ENCODE results near the gene GRK1.

The GRK1 gene

DNA sequence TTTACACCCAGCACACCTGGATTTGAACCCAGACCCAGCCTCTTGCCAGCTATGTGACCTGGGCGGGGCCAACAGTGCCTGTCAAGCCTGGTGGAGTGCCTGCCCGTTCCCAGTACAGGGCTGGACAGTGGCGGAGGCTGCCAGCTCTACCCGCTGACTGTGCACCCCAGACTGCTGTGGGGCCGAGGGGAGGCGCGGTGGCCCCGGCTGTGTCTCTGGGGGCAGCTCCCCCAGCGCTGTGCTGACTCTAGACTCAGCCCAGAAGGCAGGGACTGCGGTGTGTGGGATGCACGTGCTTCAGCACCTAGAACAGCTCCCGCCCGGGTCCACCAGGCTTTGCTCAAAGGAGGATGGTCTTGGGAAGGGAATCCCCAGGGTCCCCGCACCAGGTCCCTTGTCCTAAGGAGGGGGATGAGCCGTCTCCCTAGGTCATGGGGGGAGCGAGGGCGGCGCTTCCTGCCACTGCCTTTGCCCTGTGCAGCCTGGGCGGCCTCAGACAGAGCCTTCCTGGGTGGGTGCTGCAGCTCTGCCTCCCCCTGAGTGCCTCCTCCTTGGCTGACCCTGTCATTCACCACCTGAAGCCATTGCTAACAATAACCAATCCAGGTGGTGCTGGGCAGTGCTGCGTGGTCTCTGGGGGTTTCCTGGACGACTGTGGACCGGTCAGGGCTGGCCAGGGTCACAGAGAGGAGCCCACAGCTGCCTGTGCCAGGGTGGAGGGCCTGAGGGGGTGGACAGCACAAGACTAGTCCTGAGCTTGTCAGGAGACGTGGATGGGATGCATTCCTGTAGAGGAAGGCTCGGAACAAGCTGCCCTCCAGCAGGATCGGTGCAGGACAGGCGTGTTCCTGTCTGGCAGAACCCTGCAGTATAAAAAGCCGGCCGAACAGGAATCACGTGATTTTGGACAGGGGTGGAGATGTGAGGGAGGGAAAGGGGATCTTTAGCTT is 110.6 kb downstream of the GRK1 start:
- Histone ChIP-seq H3K4me3 (ENCODE audit: low read depth, low read length) (no peak overlapping the region), H3K9me3 (ENCODE audit: control insufficient read depth, insufficient read depth, low read depth, low read length) (no peaks in the 10 kb centered on the region), H3K4me1 (ENCODE audit: control insufficient read depth, insufficient read depth, low read length) (no peaks in the 10 kb centered on the region), H3K27ac (ENCODE audit: extremely low read depth, low read depth, low read length) (no peak overlapping the region), H3K36me3 (ENCODE audit: control insufficient read depth in 2 of 2, insufficient read depth in 1 of 2, low read length in 2 of 2) (no peaks in the 10 kb centered on the region)
- CTCF ChIA-PET: interaction anchor here (0.7 kb wide), 1 partner anchor 34 kb away, joined by 4 read pairs; no protein-coding TSS in a partner anchor
- POLR2A ChIA-PET: interaction anchor here (0.7 kb wide), 1 partner anchor 43 kb away, joined by 4 read pairs; no protein-coding TSS in a partner anchor
- TF ChIP-seq ZBTB7A (tag by site-specific recombination; IDR thresholded peaks at IDR 0.05; ENCODE audit: low read depth) (no peak), ZXDB (tag by site-specific recombination; IDR thresholded peaks at IDR 0.05) (no peak), ZNF776 (tag by site-specific recombination; IDR thresholded peaks at IDR 0.05; ENCODE audit: borderline replicate concordance) (no peak), KLF10 (tag by site-specific recombination; IDR thresholded peaks at IDR 0.05) (no peak), ZNF335 (tag by site-specific recombination; conservative IDR thresholded peaks at IDR 0.05) (no peak), ZNF132 (tag by site-specific recombination; IDR thresholded peaks at IDR 0.05; ENCODE audit: borderline replicate concordance) (no peak)
- TF ChIP-seq, protein P1, sequence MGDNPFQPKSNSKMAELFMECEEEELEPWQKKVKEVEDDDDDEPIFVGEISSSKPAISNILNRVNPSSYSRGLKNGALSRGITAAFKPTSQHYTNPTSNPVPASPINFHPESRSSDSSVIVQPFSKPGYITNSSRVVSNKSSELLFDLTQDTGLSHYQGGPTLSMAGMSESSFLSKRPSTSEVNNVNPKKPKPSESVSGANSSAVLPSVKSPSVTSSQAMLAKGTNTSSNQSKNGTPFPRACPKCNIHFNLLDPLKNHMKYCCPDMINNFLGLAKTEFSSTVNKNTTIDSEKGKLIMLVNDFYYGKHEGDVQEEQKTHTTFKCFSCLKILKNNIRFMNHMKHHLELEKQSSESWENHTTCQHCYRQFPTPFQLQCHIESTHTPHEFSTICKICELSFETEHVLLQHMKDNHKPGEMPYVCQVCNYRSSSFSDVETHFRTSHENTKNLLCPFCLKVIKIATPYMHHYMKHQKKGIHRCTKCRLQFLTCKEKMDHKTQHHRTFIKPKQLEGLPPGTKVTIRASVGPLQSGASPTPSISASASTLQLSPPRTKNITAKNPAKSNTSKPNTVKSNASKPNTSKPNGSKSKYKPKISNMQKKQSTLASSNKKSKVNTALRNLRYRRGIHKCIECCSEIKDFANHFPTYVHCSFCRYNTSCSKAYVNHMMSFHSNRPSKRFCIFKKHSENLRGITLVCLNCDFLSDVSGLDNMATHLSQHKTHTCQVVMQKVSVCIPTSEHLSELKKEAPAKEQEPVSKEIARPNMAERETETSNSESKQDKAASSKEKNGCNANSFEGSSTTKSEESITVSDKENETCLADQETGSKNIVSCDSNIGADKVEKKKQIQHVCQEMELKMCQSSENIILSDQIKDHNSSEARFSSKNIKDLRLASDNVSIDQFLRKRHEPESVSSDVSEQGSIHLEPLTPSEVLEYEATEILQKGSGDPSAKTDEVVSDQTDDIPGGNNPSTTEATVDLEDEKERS (tag by site-specific recombination; IDR thresholded peaks at IDR 0.05): no peak
- TF ChIP-seq, protein P2, sequence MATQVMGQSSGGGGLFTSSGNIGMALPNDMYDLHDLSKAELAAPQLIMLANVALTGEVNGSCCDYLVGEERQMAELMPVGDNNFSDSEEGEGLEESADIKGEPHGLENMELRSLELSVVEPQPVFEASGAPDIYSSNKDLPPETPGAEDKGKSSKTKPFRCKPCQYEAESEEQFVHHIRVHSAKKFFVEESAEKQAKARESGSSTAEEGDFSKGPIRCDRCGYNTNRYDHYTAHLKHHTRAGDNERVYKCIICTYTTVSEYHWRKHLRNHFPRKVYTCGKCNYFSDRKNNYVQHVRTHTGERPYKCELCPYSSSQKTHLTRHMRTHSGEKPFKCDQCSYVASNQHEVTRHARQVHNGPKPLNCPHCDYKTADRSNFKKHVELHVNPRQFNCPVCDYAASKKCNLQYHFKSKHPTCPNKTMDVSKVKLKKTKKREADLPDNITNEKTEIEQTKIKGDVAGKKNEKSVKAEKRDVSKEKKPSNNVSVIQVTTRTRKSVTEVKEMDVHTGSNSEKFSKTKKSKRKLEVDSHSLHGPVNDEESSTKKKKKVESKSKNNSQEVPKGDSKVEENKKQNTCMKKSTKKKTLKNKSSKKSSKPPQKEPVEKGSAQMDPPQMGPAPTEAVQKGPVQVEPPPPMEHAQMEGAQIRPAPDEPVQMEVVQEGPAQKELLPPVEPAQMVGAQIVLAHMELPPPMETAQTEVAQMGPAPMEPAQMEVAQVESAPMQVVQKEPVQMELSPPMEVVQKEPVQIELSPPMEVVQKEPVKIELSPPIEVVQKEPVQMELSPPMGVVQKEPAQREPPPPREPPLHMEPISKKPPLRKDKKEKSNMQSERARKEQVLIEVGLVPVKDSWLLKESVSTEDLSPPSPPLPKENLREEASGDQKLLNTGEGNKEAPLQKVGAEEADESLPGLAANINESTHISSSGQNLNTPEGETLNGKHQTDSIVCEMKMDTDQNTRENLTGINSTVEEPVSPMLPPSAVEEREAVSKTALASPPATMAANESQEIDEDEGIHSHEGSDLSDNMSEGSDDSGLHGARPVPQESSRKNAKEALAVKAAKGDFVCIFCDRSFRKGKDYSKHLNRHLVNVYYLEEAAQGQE (tag by site-specific recombination; IDR thresholded peaks at IDR 0.05): peak; percentile 93

DNA sequence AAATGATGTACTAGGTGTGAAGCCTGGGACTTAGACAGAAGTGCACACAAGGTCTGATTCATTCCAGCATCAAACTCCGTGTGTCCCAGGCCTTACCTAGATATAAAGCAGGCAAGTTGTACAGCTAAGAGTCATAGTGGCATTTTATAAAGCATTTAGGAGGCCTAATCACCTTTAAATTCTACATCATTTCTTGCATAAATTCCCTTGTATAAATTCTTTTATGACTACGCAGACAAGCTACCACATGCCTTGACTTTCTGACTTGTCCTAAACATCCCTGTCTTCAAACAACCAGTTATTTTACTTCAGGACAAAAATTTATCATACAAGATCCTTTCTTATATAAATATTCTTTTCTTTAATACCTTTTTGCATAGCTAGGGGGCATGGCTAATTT is 114.6 kb downstream of the GRK1 start:
- no peaks in the 10 kb centered on the region for H3K9me3 ChIP-seq (ENCODE audit: control insufficient read depth, insufficient read depth, low read depth, low read length)
- TF ChIP-seq ZSCAN16 (tag by site-specific recombination; IDR thresholded peaks at IDR 0.05): no peak
- TF ChIP-seq ZNF670 (tag by site-specific recombination; IDR thresholded peaks at IDR 0.05; ENCODE audit: low read depth): no peak
- no peak for TF ChIP-seq BCL11A (tag by site-specific recombination; IDR thresholded peaks at IDR 0.05; ENCODE audit: low read depth)
- TF ChIP-seq ZNF610 (tag by site-specific recombination; IDR thresholded peaks at IDR 0.05; ENCODE audit: borderline replicate concordance): no peak
- no peak for TF ChIP-seq ZNF366 (tag by site-specific recombination; conservative IDR thresholded peaks at IDR 0.05)
- TF ChIP-seq ZNF549 (tag by site-specific recombination; IDR thresholded peaks at IDR 0.05): no peak
- TF ChIP-seq ZNF112 (tag by site-specific recombination; IDR thresholded peaks at IDR 0.05): no peak
- no peak for TF ChIP-seq ZNF707 (tag by site-specific recombination; IDR thresholded peaks at IDR 0.05)
- no peak for TF ChIP-seq ZNF239 (tag by site-specific recombination; IDR thresholded peaks at IDR 0.05)
- no peak for TF ChIP-seq ZNF654 (tag by site-specific recombination; IDR thresholded peaks at IDR 0.05; ENCODE audit: low read depth)
- TF ChIP-seq, protein P3, sequence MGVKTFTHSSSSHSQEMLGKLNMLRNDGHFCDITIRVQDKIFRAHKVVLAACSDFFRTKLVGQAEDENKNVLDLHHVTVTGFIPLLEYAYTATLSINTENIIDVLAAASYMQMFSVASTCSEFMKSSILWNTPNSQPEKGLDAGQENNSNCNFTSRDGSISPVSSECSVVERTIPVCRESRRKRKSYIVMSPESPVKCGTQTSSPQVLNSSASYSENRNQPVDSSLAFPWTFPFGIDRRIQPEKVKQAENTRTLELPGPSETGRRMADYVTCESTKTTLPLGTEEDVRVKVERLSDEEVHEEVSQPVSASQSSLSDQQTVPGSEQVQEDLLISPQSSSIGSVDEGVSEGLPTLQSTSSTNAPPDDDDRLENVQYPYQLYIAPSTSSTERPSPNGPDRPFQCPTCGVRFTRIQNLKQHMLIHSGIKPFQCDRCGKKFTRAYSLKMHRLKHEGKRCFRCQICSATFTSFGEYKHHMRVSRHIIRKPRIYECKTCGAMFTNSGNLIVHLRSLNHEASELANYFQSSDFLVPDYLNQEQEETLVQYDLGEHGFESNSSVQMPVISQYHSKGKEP (tag by site-specific recombination; IDR thresholded peaks at IDR 0.05): no peak
- ChIA-PET CTCF (no interaction called here), POLR2A (no interaction called here)
- H3K4me3 ChIP-seq (ENCODE audit: low read depth, low read length): no peak overlapping the region
- no peak overlapping the region for H3K27ac ChIP-seq (ENCODE audit: extremely low read depth, low read depth, low read length)
- H3K4me1 ChIP-seq (ENCODE audit: control insufficient read depth, insufficient read depth, low read length): no peaks in the 10 kb centered on the region
- no peaks in the 10 kb centered on the region for H3K36me3 ChIP-seq (ENCODE audit: control insufficient read depth in 2 of 2, insufficient read depth in 1 of 2, low read length in 2 of 2)

All from HEK293 (cell line).